Stimulated activated effector memory CD8-positive, alpha-beta T cell treated with anti-CD3 and anti-CD28 coated beads, Interleukin-12 subunit alpha, Interleukin-12 subunit beta, amount 100 ng/mL, for 72 hours (primary cell): ENCODE measurements around the gene CMSS1.
A peak's percentile ranks its signal among the peaks of the same experiment; 100 is the strongest.

ENCODE experiments used
- ATAC-seq: fragments of 150-1000 bp; cut with Tn5 transposase; 2 replicates; pipeline ENCODE4 v1.10.0; 2021
- DNase-seq, 2 donors: peaks; one replicate each; pipeline ENCODE4 v3.0.0; 2021 to 2022; ENCODE audit warnings: low spot score in 2 of 2
- H3K27ac Mint-ChIP-seq: one replicate; pipeline ENCODE4 v1.8.0; 2022; ENCODE audit warnings: mild to moderate bottlenecking, mixed read lengths
- H3K36me3 Mint-ChIP-seq: one replicate; pipeline ENCODE4 v1.8.0; 2022; ENCODE audit warnings: mild to moderate bottlenecking, mixed read lengths
- H3K4me1 Mint-ChIP-seq: one replicate; pipeline ENCODE4 v1.8.0; 2022; ENCODE audit warnings: mixed read lengths
- H3K4me3 Mint-ChIP-seq: one replicate; pipeline ENCODE4 v1.8.0; 2022; ENCODE audit warnings: mild to moderate bottlenecking, mixed read lengths
- H3K9me3 Mint-ChIP-seq: one replicate; pipeline ENCODE4 v1.8.0; 2022; ENCODE audit warnings: mixed read lengths

Gene CMSS1

DNA sequence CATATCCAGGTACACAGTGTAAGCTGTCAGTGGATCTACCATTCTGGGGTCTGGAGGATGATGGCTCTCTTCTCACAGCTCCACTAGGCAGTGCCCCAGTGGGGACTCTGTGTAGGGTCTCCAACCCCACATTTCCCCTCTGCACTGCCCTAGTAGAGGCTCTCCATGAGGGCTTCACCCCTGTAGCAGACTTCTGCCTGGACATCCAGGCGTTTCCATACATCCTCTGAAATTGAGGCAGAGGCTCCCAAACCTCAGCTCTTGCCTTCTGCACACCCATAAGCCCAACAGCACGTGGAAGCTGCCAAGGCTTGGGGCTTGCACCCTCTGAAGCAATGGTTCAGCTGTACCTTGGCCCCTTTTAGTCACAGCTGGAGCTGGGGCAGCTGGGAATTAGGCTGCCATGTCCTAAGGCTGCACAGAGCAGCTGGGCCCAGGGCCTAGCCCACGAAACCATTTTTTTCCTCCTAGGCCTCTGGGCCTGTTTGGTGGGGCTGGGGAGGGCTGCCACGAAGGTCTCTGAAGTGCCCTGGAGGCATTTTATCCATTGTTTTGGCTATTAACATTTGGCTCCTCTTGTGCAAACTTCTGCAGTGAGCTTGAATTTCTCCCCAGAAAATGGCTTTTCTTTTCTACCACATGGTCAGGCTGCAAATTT lies 362.2 kb downstream of the CMSS1 start:
- no peak for ATAC-seq
- no peak overlapping the region for H3K27ac Mint-ChIP-seq
- no peak overlapping the region for H3K4me3 Mint-ChIP-seq
- peaks cover 29% of the 10 kb centered on the region for H3K36me3 Mint-ChIP-seq
- no peaks in the 10 kb centered on the region for H3K4me1 Mint-ChIP-seq
- DNase-seq, result no peak
- H3K9me3 Mint-ChIP-seq, result peaks cover 14% of the 10 kb centered on the region

DNA sequence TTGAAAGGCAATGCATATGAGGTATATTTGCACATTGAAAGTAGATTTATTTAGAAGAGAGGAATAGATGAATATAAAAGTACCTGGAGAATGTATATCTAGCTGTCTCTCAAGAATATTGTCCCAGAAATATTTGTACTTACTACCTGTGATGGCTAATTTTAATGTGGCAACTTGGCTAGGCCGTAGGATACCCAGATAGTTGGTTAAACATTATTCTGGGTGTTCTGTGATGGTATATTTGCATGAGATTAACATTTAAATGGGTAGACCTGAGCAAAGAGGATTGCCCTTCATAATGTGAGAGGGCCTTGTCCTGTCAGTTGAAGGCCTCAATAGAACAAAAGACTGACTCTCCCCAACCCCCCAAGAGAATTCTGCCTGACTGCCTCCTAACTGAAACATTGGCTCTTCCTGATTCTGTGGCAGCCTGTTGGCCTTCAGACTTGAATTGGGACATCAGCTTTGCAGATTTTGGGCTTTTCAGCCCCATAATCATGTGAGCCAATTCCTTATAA lies 366.0 kb downstream of the CMSS1 start:
- DNase-seq (no peak), ATAC-seq (no peak)
- H3K4me3 Mint-ChIP-seq, result no peak overlapping the region
- H3K27ac Mint-ChIP-seq, result no peak overlapping the region
- no peaks in the 10 kb centered on the region for H3K4me1 Mint-ChIP-seq
- H3K9me3 Mint-ChIP-seq, result peaks cover 10% of the 10 kb centered on the region
- peaks cover 8% of the 10 kb centered on the region for H3K36me3 Mint-ChIP-seq

DNA sequence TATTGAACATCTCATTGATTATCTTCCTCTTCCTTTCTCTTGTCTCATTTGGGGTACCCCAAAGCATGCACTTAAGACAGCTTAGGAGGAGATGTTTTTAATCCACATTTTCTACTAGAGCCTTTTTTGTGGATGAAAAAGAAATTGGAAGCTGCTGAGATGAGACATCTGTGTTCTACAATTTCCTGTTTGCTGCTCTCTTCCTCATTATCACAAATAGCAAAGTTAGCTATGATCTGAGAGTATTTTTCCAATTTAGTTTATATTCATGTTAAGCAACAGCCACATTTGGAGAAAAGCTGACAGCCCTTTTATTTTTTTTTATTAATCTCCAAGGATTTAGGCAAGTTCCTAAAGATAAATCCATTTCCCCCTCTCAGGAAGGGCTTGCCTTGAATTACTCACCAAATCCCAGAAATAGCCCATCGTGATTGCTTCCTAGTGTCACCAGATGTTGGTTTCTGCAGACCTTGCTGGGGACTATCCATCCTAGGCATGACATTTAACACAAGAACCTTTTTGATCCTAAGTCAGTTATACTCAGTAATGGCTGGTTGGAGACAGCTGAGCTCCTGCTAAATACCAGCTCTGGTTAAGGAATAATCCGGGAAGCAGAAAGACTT lies 367.4 kb downstream of the CMSS1 start:
- Mint-ChIP-seq H3K4me1 (no peaks in the 10 kb centered on the region), H3K36me3 (no peaks in the 10 kb centered on the region), H3K4me3 (no peak overlapping the region), H3K27ac (no peak overlapping the region), H3K9me3 (peaks cover 4% of the 10 kb centered on the region)
- DNase-seq (no peak), ATAC-seq (no peak)

DNA sequence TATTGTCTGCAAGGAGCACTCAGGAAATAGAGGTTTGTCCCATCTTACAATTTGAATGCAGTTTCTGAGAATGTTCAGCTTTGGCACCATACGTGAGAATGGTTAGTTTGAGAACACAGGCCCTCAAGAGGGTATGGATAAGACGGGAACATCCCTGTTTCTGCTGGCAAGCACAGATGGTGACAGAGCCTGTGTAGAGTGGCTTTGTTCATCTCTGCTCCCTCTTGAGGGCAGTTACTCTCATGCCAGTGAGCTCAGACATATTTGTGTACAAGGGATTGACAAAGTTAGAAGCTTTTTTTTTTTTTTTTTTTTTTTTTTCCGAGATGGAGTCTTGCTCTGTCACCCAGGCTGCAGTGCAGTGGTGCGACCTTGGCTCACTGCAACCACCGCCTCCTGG lies 368.2 kb downstream of the CMSS1 start:
- no peak overlapping the region for H3K4me3 Mint-ChIP-seq
- no peak for DNase-seq
- no peaks in the 10 kb centered on the region for H3K36me3 Mint-ChIP-seq
- no peaks in the 10 kb centered on the region for H3K9me3 Mint-ChIP-seq
- ATAC-seq, result no peak
- no peak overlapping the region for H3K27ac Mint-ChIP-seq
- no peaks in the 10 kb centered on the region for H3K4me1 Mint-ChIP-seq

DNA sequence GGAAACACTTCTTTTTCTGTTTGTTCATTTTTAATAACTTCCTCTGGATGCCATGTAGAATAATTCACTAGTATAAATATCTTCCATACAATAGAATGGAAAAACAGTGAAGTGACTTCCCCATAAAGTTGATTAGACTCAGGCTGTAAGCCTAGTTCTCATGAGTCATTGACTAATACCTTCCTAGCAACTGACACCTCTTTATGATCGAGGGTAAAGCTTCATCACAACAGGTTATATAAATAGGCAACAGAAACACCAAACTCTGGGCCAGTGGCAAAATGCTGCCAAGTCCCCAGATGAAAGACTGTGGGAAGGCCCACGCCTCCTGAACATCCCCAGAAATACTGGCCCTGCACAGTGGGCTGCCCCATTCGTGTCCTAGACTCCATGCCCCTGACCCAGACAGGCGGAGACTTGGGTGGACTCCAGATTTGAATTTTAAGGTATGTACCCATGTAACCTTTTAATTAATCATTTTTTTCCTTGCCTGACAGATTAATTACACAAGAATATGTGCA lies 371.8 kb downstream of the CMSS1 start:
- no peak overlapping the region for H3K27ac Mint-ChIP-seq
- H3K4me1 Mint-ChIP-seq, result no peaks in the 10 kb centered on the region
- no peaks in the 10 kb centered on the region for H3K36me3 Mint-ChIP-seq
- DNase-seq, result no peak
- ATAC-seq, result no peak
- H3K4me3 Mint-ChIP-seq, result no peak overlapping the region
- no peaks in the 10 kb centered on the region for H3K9me3 Mint-ChIP-seq

DNA sequence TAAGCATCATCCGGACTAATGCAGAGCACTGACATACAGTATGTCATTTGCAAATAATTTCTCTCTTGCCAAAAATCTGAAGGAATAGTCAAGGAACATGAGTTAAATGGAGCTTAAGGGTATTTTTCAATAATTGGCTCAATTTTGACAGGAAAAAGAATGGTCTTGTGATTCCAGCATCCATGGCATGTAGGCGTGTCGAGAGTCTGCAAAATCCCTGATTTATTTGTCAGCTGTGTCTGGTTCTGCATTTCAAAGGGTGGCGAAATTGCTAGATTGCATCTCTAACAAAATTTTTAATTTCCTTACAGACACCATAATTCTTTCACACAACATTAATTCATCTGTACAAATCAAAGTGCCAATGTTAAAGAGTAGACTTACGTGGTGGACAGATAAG lies 377.7 kb downstream of the CMSS1 start:
- Mint-ChIP-seq H3K4me1 (no peaks in the 10 kb centered on the region), H3K36me3 (no peaks in the 10 kb centered on the region), H3K4me3 (no peak overlapping the region), H3K9me3 (no peaks in the 10 kb centered on the region), H3K27ac (no peak overlapping the region)
- DNase-seq, result no peak
- ATAC-seq, result no peak

DNA sequence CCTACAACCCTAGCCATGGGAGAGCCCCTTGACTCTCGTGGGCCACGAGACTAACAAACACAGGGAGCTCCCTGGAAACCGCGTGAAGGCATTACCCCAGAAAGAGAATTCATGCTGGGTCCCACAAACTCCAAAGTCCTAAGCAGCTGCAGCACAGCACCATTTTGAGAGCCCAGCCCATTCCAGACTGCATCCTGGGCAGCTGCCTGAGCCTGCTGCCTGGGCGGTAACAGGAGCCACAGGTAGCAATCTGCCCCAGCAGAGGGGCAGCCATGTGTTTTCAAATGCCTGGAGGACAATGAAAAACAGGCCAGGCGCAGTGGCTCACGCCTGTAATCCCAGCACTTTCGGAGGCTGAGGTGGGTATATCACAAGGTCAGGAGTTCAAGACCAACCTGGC lies 380.2 kb downstream of the CMSS1 start:
- Mint-ChIP-seq H3K9me3 (no peaks in the 10 kb centered on the region), H3K4me3 (no peak overlapping the region), H3K27ac (no peak overlapping the region), H3K4me1 (no peaks in the 10 kb centered on the region), H3K36me3 (no peaks in the 10 kb centered on the region)
- DNase-seq (no peak), ATAC-seq (no peak)

DNA sequence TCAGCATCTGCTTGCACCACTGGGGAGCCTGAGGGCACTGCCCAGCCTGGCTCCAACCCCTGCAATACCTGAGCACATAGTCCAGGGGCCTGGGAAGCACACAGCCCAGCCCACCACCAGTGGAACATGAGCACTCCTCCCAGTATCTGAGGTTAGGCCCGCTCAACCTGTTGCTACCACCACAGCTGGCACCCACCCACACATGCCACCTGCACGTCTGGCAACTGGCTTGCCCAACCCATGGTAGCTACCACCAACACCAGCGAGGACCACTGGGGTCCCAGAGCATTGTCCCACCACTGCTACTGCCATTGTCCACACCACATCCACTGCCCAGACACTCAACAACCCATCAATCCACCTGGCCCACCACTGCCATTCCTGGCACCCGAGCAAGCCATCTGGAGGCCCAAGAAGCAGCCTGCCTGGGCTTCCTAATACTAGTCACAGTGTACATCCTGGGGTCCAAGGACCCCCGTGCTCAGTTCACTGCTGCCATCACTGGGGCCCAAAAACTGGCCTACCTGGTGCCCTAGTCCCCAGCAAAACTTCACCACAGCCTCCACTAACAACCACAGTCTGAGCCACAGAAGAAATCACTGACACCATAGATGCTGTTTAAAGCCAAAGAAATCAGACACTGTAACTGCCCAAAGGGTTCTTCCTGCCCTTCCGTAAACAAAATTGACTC lies 381.1 kb downstream of the CMSS1 start:
- DNase-seq (no peak), ATAC-seq (no peak)
- no peak overlapping the region for H3K27ac Mint-ChIP-seq
- no peaks in the 10 kb centered on the region for H3K36me3 Mint-ChIP-seq
- H3K4me1 Mint-ChIP-seq, result no peaks in the 10 kb centered on the region
- no peak overlapping the region for H3K4me3 Mint-ChIP-seq
- H3K9me3 Mint-ChIP-seq, result no peaks in the 10 kb centered on the region

DNA sequence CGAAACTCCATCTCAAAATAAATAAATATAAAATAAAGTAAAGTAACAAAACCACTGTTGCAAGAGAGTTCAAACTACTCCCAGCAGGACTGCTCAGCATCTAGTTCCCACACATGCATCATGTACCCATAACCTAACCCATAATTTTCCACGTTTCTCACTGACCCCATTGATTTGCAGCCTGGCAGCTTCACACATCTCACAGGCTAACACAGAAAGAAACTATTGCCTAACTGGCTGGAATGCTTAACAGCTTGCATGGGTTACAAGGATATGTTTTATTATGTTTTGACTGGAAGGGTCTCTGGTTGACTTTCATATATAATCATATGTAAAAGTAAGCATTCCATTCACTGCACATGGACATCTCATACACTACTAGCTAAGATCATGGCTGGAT lies 387.5 kb downstream of the CMSS1 start:
- ATAC-seq, result no peak
- no peak overlapping the region for H3K4me3 Mint-ChIP-seq
- peaks cover 7% of the 10 kb centered on the region for H3K4me1 Mint-ChIP-seq
- H3K27ac Mint-ChIP-seq, result no peak overlapping the region
- DNase-seq, result no peak
- no peaks in the 10 kb centered on the region for H3K36me3 Mint-ChIP-seq
- no peaks in the 10 kb centered on the region for H3K9me3 Mint-ChIP-seq

DNA sequence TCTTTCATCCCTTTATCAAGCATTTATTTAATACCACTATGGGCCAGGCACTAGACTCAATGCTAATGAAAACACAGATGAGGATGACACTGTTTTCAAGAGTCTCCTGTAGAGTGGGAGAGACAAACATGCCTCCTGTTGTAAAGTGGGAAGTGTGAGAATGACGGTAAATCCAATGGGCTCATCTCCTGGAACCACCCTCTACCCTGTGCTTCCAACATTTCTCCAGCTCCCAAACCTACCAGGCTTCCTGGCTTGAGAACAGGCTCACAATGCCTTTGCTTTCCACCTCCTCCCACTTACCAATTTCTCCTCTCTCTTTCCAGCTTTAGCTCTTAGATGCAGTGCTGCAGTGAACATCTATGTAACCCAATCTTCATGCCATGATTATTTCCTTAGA lies 389.0 kb downstream of the CMSS1 start:
- Mint-ChIP-seq H3K4me3 (no peak overlapping the region), H3K27ac (no peak overlapping the region)

DNA sequence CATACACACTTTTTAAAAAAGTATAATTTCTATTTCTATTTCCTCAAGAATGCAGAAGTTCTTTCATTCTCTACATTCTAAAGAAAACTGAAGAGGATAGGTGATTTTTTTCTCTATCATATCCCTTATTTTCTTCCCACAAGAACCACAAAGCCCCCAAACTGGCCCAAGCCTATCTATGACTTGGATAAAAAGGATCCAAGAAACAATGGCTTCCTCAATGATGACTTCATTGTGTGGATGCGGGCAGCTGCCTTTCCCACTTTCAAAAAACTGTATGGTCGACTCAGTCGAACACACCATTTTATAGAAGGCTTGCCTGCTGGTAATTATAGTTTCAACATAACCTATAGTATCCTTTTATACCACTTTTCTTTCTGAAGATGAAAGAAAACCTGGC lies 390.2 kb downstream of the CMSS1 start:
- no peak overlapping the region for H3K4me3 Mint-ChIP-seq
- H3K27ac Mint-ChIP-seq, result no peak overlapping the region
- peaks cover 13% of the 10 kb centered on the region for H3K4me1 Mint-ChIP-seq
- H3K36me3 Mint-ChIP-seq, result no peaks in the 10 kb centered on the region
- no peaks in the 10 kb centered on the region for H3K9me3 Mint-ChIP-seq
- DNase-seq (no peak), ATAC-seq (no peak)

More for the DNA sequence above, 389.0 kb downstream of the CMSS1 start:
- ATAC-seq (no peak), DNase-seq (no peak)
- Mint-ChIP-seq H3K9me3 (no peaks in the 10 kb centered on the region), H3K4me1 (peaks cover 13% of the 10 kb centered on the region), H3K36me3 (no peaks in the 10 kb centered on the region)

DNA sequence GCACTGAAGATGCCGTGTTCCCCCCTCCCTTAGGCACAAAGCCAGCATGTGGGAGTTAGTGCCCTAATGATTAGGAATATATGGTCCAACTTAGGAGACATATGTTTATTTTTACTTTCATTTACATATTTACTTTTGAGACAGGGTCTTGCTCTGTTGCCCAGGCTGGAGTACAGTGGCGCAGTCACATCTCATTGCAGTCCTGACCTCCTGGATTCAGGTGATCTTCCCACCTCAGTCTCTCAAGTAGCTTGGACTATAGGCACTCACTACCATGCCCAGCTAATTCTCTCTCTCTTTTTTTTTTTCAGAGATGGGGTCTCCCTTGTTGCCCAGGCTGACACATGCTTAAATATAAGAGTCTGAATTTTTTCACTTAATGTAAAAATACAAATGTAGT lies 391.5 kb downstream of the CMSS1 start:
- ATAC-seq (no peak), DNase-seq (no peak)
- H3K36me3 Mint-ChIP-seq, result no peaks in the 10 kb centered on the region
- H3K4me3 Mint-ChIP-seq, result no peak overlapping the region
- H3K4me1 Mint-ChIP-seq, result peaks cover 13% of the 10 kb centered on the region
- no peak overlapping the region for H3K27ac Mint-ChIP-seq
- no peaks in the 10 kb centered on the region for H3K9me3 Mint-ChIP-seq

DNA sequence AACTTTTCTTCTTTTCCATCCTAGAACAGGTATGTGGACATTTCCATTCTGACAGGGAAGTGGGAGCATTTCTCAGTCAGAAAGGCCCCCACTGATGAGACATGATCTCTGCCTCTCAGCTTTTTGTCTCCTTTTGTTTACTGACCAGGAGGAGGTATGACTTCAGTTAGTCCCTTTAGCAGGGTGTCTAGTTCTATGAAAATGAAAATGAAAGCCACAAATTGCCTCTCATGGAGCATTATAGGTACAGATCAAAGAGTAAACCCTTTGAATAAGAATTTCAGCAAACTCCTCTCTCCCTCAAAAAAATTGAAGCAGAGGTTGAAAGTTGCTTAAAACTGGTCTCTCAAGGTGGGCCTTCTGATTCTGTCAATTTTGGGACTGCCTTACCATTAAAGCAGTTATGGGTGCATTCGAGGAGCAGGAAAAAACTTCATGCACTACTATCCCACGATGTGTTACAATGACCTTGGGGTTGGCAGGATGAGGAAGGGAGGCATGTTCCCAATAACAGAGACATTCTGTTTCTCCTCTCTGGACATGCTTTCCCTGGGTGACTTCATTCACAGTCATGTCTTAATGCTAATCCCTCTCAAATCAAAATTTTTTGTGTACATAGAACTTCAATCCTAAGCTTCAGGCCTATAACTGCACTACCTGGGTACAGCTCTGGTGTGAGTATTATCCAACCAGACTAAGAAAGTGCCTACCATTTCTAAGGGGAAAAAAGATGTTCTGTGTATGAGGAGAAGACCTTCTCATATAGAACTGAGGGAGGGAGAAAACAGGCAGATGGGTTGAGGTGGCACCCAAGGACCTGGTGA lies 392.5 kb downstream of the CMSS1 start:
- H3K4me1 Mint-ChIP-seq, result peaks cover 13% of the 10 kb centered on the region
- H3K4me3 Mint-ChIP-seq, result peak overlapping the region; percentile 23
- ATAC-seq (peak; percentile 86), DNase-seq (peak in 1 of 2 donors; percentile 53)
- no peaks in the 10 kb centered on the region for H3K9me3 Mint-ChIP-seq
- no peaks in the 10 kb centered on the region for H3K36me3 Mint-ChIP-seq
- H3K27ac Mint-ChIP-seq, result peak overlapping the region; percentile 85

DNA sequence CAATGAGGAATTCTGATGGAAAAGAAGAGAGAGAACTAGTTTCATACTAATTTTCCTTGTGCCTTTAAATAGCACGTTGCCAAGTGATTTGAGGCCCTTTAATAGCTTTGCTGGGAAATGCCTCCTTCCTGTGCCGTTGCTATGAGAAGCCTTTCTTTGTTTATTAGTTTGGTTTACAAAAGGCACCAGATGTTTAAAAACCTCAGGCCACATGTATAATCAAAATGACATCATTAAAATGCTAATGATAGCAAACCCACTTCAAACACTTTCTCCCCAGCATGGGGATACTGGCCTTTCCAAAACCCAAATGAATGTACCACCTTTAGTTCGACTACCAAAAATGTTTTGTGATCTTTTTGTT lies 393.1 kb downstream of the CMSS1 start:
- ATAC-seq (peak; percentile 61), DNase-seq (no peak)
- H3K36me3 Mint-ChIP-seq, result no peaks in the 10 kb centered on the region
- no peaks in the 10 kb centered on the region for H3K9me3 Mint-ChIP-seq
- peaks cover 13% of the 10 kb centered on the region for H3K4me1 Mint-ChIP-seq
- H3K4me3 Mint-ChIP-seq, result no peak overlapping the region
- H3K27ac Mint-ChIP-seq, result peak overlapping the region; percentile 85

DNA sequence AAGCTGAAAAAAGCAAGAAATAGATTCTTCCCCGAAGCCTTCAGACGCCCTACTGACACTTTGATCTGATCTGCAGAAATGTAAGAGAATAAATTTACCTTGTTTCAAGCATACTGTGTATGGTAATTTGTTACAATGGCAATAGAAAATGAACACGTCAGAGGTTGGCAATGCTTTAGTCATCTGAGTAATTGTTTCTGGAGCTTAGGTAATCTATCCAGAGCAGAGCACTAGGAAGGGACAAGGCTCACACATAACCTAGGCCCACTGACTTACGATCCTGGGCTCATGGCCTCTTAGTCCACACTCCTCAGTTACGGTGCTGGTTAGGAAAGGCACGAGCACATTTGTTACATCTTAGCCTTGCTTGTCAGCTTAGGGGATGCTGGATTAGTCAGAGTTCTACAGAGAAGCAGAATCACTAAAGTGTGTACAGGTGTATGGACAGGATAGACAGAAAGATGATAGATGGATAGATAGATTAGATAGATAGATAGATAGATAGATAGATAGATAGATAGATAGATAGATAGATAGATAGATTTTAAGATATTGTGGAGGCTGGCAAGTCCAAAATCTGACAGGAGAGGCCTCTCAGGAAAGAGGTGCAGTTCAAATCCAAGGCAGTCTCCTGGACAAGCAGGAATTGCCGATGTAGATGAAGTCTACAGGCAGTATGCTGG lies 396.4 kb downstream of the CMSS1 start:
- DNase-seq, result no peak
- no peaks in the 10 kb centered on the region for H3K36me3 Mint-ChIP-seq
- ATAC-seq, result no peak
- H3K4me1 Mint-ChIP-seq, result peaks cover 13% of the 10 kb centered on the region
- no peaks in the 10 kb centered on the region for H3K9me3 Mint-ChIP-seq
- H3K4me3 Mint-ChIP-seq, result no peak overlapping the region
- H3K27ac Mint-ChIP-seq, result no peak overlapping the region
